H1 (cell line): ENCODE results near the gene CCDC144A.

Experiments
- CHD2 ChIP-seq: IDR thresholded peaks from 2 replicates; pipeline ENCODE4 v1.6.1; 2012; ENCODE audit warnings: low read length, improper control_type of control experiment
- CTCF ChIP-seq, 3 experiments: IDR thresholded peaks; 1 replicate in 2 of 3; 2 replicates in 1 of 3; pipeline versions ENCODE4 v1.5.1 to v1.6.1; 2011; ENCODE audit warnings: low read length in 3 of 3, mild to moderate bottlenecking in 3 of 3, inconsistent platforms in 2 of 3, low read depth in 1 of 3, moderate library complexity in 1 of 3; ENCODE audit not compliant: insufficient read depth in 1 of 3; ENCODE audit errors: control extremely low read depth in 1 of 3
- EGR1 ChIP-seq: IDR thresholded peaks from 2 replicates; pipeline ENCODE4 v1.6.1; 2011; ENCODE audit warnings: low read depth, low read length, borderline replicate concordance
- EZH2 ChIP-seq: fragments of 200-600 bp; sonication (generic); IDR thresholded peaks from 2 replicates; pipeline ENCODE4 v1.7.1; 2012; ENCODE audit warnings: low read depth, mild to moderate bottlenecking, moderate library complexity, low read length, inconsistent platforms; ENCODE audit not compliant: severe bottlenecking
- MAX ChIP-seq: IDR thresholded peaks from 2 replicates; pipeline ENCODE4 v1.6.1; 2012; ENCODE audit warnings: inconsistent platforms
- POLR2A ChIP-seq, 2 experiments: IDR thresholded peaks; 1 replicate in 1 of 2; 2 replicates in 1 of 2; pipeline ENCODE4 v1.6.1; 2011; ENCODE audit warnings: low read depth in 2 of 2, low read length in 2 of 2, mild to moderate bottlenecking in 2 of 2; ENCODE audit errors: control extremely low read depth in 1 of 2
- POLR2AphosphoS5 ChIP-seq: IDR thresholded peaks from 2 replicates; pipeline ENCODE4 v1.6.1; 2011; ENCODE audit warnings: low read depth, low read length
- RNF2 ChIP-seq: fragments of 200-900, 300-1000 bp; sonication (generic); IDR thresholded peaks from 2 replicates; pipeline ENCODE4 v1.7.1; 2016; ENCODE audit warnings: borderline replicate concordance, low read depth, mild to moderate bottlenecking, antibody characterized with exemption, low read length; ENCODE audit not compliant: poor library complexity, severe bottlenecking; ENCODE audit errors: missing control alignments
- SP1 ChIP-seq: IDR thresholded peaks from 2 replicates; pipeline ENCODE4 v1.6.1; 2011; ENCODE audit warnings: low read depth, low read length
- SUZ12 ChIP-seq: fragments of 200-600 bp; sonication (generic); IDR thresholded peaks from 2 replicates; pipeline ENCODE4 v1.6.1; 2012; ENCODE audit warnings: mild to moderate bottlenecking, inconsistent platforms, low read length, moderate library complexity, mixed read lengths
- USF2 ChIP-seq: IDR thresholded peaks from 2 replicates; pipeline ENCODE4 v1.6.1; 2011; ENCODE audit warnings: low read length, improper control_type of control experiment
- YY1 ChIP-seq: IDR thresholded peaks from 2 replicates; pipeline ENCODE4 v1.6.1; 2011; ENCODE audit warnings: low read depth, mild to moderate bottlenecking, low read length

- TF ChIP-seq POLR2A (IDR thresholded peaks at IDR 0.05; ENCODE audit: control extremely low read depth in 1 of 2, low read depth in 2 of 2, low read length in 2 of 2) (no peak), RNF2 (no peak), MAX (no peak), CTCF (IDR thresholded peaks at IDR 0.05; ENCODE audit: control extremely low read depth in 1 of 3, insufficient read depth in 1 of 3, low read depth in 1 of 3, low read length in 3 of 3) (no peak), EGR1 (no peak), USF2 (no peak), CHD2 (no peak), YY1 (no peak), POLR2AphosphoS5 (no peak), SUZ12 (no peak), EZH2 (no peak), SP1 (no peak)
Measured at GRCh38 chr17:16820161-16820877, 130.3 kb downstream of the CCDC144A start.
